PC-9 (cell line): ENCODE results near the gene PRRT2. TPM values are rescaled to one million over a fixed set of nuclear protein-coding genes. Genes with fewer than 3 reads are reported as not detected.

Experiments
- BruUV-seq: library from RNA; stranded (reverse); fragments of 400-500 nt; replicated peaks from 2 replicates; lab custom pipeline; 2021; lab: Mats Ljungman, UMichigan
- CTCF ChIA-PET: fragments of 300-600 bp; sonication (Branson Sonifier 250); formaldehyde crosslinking; loops from one replicate; lab custom pipeline; 2022; ENCODE audit warnings: antibody characterized with exemption; lab: Charles Lee
- POLR2A ChIA-PET: fragments of 300-600 bp; sonication (Branson Sonifier 250); formaldehyde crosslinking; loops from one replicate; lab custom pipeline; 2022; ENCODE audit warnings: antibody characterized with exemption; ENCODE audit not compliant: unreplicated experiment; lab: Charles Lee
- DNase-seq, 2 experiments: peaks; one replicate each; pipeline versions ENCODE4 v3.0.0 to v3.0.0-alpha.2; 2015 to 2022; ENCODE audit warnings: mixed read lengths in 1 of 2
- H2AFZ ChIP-seq: fragments of 200-600 bp; sonication (generic); 2 replicates; pipeline ENCODE4 v1.8.1; 2017; ENCODE audit warnings: antibody characterized with exemption
- H3F3A ChIP-seq: fragments of 200-600 bp; sonication (generic); 2 replicates; pipeline ENCODE4 v1.8.1; 2017; ENCODE audit warnings: antibody characterized with exemption, mild to moderate bottlenecking, low read depth; ENCODE audit not compliant: insufficient read depth
- H3K27ac ChIP-seq: fragments of 200-600 bp; sonication (generic); 2 replicates; pipeline ENCODE4 v1.6.1; 2016; ENCODE audit warnings: mixed run types
- H3K27me3 ChIP-seq: fragments of 200-600 bp; sonication (generic); 2 replicates; pipeline ENCODE4 v1.6.1; 2016; ENCODE audit warnings: low read depth, mixed run types; ENCODE audit not compliant: insufficient read depth
- H3K36me3 ChIP-seq: fragments of 200-600 bp; sonication (generic); 2 replicates; pipeline ENCODE4 v1.6.1; 2016; ENCODE audit warnings: low read depth, mixed run types
- H3K4me1 ChIP-seq: fragments of 200-600 bp; sonication (generic); replicated peaks from 2 replicates; pipeline ENCODE4 v1.6.1; 2016; ENCODE audit warnings: mixed run types; ENCODE audit not compliant: insufficient read depth
- H3K4me2 ChIP-seq: fragments of 200-600 bp; sonication (generic); 2 replicates; pipeline ENCODE4 v1.6.1; 2017; ENCODE audit warnings: mixed run types
- H3K4me3 ChIP-seq: fragments of 200-600 bp; sonication (generic); 2 replicates; pipeline ENCODE4 v1.6.1; 2016; ENCODE audit warnings: mixed run types
- H3K79me2 ChIP-seq: fragments of 200-600 bp; sonication (generic); 2 replicates; pipeline ENCODE4 v1.6.1; 2017; ENCODE audit warnings: low read depth, mixed run types
- H3K9me2 ChIP-seq: fragments of 200-600 bp; sonication (generic); 2 replicates; pipeline ENCODE4 v1.8.1; 2017; ENCODE audit warnings: mild to moderate bottlenecking; ENCODE audit not compliant: insufficient read depth
- H3K9me3 ChIP-seq: fragments of 200-600 bp; sonication (generic); 2 replicates; pipeline ENCODE4 v1.8.1; 2016; ENCODE audit warnings: low read depth; ENCODE audit not compliant: insufficient read depth
- H4K20me1 ChIP-seq: fragments of 200-600 bp; sonication (generic); 2 replicates; pipeline ENCODE4 v1.8.1; 2017; ENCODE audit not compliant: insufficient read depth
- EZH2 ChIP-seq: fragments of 200-600 bp; sonication (generic); IDR thresholded peaks from 2 replicates; pipeline ENCODE4 v1.8.0; 2017; ENCODE audit warnings: antibody characterized with exemption, low read depth
- intact Hi-C: fragments of 100-400 bp; cut with micrococcal nuclease; formaldehyde crosslinking; loops from one replicate; pipeline ENCODE4 v1.10.0; 2022; ENCODE audit not compliant: unreplicated experiment
- total RNA-seq: library from RNA; stranded (reverse); gene quantifications from 2 replicates; pipeline ENCODE4 v1.2.3, GENCODE V29; 2021
- TF ChIP-seq, protein P1 (sequence below): fragments of 200-600 bp; sonication (generic); conservative IDR thresholded peaks from 2 replicates; pipeline ENCODE4 v1.6.1; 2017; ENCODE audit warnings: mixed run types, antibody characterized with exemption, mild to moderate bottlenecking, moderate library complexity

PRRT2 gene
- total RNA-seq, 1 experiment from 2014 or later = 4.9 TPM

GRCh38 chr16:29837841-29838240 lies 25.8 kb downstream of the PRRT2 start:
- ChIA-PET CTCF (interaction anchor here (1.3 kb wide), 1 partner anchor 11 kb away, joined by 3 read pairs; no protein-coding TSS in a partner anchor), POLR2A (interaction anchor here (0.6 kb wide), 1 partner anchor 49 kb away, joined by 12 read pairs; no protein-coding TSS in a partner anchor)
- H4K20me1 ChIP-seq = no peaks in the 10 kb centered on the region
- no TSS peak for BruUV-seq
- TF ChIP-seq EZH2 = no peak
- TF ChIP-seq, protein P1, sequence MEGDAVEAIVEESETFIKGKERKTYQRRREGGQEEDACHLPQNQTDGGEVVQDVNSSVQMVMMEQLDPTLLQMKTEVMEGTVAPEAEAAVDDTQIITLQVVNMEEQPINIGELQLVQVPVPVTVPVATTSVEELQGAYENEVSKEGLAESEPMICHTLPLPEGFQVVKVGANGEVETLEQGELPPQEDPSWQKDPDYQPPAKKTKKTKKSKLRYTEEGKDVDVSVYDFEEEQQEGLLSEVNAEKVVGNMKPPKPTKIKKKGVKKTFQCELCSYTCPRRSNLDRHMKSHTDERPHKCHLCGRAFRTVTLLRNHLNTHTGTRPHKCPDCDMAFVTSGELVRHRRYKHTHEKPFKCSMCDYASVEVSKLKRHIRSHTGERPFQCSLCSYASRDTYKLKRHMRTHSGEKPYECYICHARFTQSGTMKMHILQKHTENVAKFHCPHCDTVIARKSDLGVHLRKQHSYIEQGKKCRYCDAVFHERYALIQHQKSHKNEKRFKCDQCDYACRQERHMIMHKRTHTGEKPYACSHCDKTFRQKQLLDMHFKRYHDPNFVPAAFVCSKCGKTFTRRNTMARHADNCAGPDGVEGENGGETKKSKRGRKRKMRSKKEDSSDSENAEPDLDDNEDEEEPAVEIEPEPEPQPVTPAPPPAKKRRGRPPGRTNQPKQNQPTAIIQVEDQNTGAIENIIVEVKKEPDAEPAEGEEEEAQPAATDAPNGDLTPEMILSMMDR = no peak
- H3K27me3 ChIP-seq = no peaks in the 10 kb centered on the region
- peaks cover 4% of the 10 kb centered on the region; the same call in 1 of the 2 replicates for H3K36me3 ChIP-seq
- H2AFZ ChIP-seq = no peak overlapping the region
- no peaks in the 10 kb centered on the region for H3K79me2 ChIP-seq
- DNase-seq = no peak
- no peaks in the 10 kb centered on the region for H3K9me3 ChIP-seq
- peaks cover 4% of the 10 kb centered on the region; the same call in 1 of the 2 replicates for H3F3A ChIP-seq
- H3K4me2 ChIP-seq = no peak overlapping the region
- no peak overlapping the region for H3K4me3 ChIP-seq
- H3K9me2 ChIP-seq = no peaks in the 10 kb centered on the region
- intact Hi-C loops = no loop called here
- H3K27ac ChIP-seq = no peak overlapping the region
- no peaks in the 10 kb centered on the region for H3K4me1 ChIP-seq

- H3K4me2 ChIP-seq = no peak overlapping the region
- H3K4me3 ChIP-seq = no peak overlapping the region
- POLR2A ChIA-PET = no interaction called here
- H3K9me2 ChIP-seq = no peaks in the 10 kb centered on the region
- BruUV-seq = no TSS peak
- no peaks in the 10 kb centered on the region for H3K9me3 ChIP-seq
- peaks cover 4% of the 10 kb centered on the region; the same call in 1 of the 2 replicates for H3K36me3 ChIP-seq
- no peaks in the 10 kb centered on the region; the same call in 1 of the 2 replicates for H3F3A ChIP-seq
- no peaks in the 10 kb centered on the region for H3K4me1 ChIP-seq
- H4K20me1 ChIP-seq = no peaks in the 10 kb centered on the region
- no peaks in the 10 kb centered on the region for H3K27me3 ChIP-seq
- CTCF ChIA-PET = no interaction called here
- TF ChIP-seq EZH2 = no peak
- no peak for DNase-seq
- intact Hi-C loops = no loop called here
- no peaks in the 10 kb centered on the region for H3K79me2 ChIP-seq
- H2AFZ ChIP-seq = no peak overlapping the region
- no peak overlapping the region for H3K27ac ChIP-seq
Measured at GRCh38 chr16:29839822-29840221, 27.8 kb downstream of the PRRT2 start.

DNA sequence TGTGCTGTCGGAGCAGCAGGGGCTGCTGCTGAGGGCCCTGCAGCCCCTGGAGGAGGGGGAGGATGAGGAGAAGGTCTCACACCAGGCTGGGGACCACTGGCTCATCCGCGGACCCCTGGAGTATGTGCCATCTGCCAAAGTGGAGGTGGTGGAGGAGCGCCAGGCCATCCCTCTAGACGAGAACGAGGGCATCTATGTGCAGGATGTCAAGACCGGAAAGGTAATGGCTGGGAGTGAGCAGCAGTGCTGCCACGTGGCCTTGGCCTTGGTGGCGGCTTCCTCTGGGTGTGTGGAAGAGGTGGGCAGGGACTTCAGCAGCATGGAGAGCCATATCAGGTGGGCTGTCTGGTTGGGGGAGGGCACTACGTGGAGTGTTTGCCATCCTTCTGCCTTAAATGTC lies 28.2 kb downstream of the PRRT2 start:
- no TSS peak for BruUV-seq
- H3K4me2 ChIP-seq = no peak overlapping the region
- no peaks in the 10 kb centered on the region; the same call in 1 of the 2 replicates for H3F3A ChIP-seq
- TF ChIP-seq, protein P1 = no peak
- no peak for TF ChIP-seq EZH2
- H3K9me3 ChIP-seq = no peaks in the 10 kb centered on the region
- no peak overlapping the region for H3K27ac ChIP-seq
- no peak overlapping the region for H2AFZ ChIP-seq
- H3K79me2 ChIP-seq = no peaks in the 10 kb centered on the region
- ChIA-PET POLR2A (no interaction called here), CTCF (no interaction called here)
- no peaks in the 10 kb centered on the region for H3K27me3 ChIP-seq
- no peaks in the 10 kb centered on the region for H3K4me1 ChIP-seq
- intact Hi-C loops = no loop called here
- H3K36me3 ChIP-seq = 0 out of 2 replicates have a peak, but pooled peaks cover under 1% of the 10 kb centered on the region
- no peak for DNase-seq
- no peaks in the 10 kb centered on the region for H4K20me1 ChIP-seq
- no peak overlapping the region for H3K4me3 ChIP-seq
- no peaks in the 10 kb centered on the region for H3K9me2 ChIP-seq

GRCh38 chr16:29841631-29842030 lies 29.6 kb downstream of the PRRT2 start:
- no peak for TF ChIP-seq EZH2
- TF ChIP-seq, protein P1 = no peak
- Histone ChIP-seq H3K9me3 (no peaks in the 10 kb centered on the region), H3F3A (no peaks in the 10 kb centered on the region), H4K20me1 (no peaks in the 10 kb centered on the region), H3K9me2 (no peaks in the 10 kb centered on the region), H3K79me2 (no peaks in the 10 kb centered on the region), H2AFZ (no peak overlapping the region), H3K4me3 (no peak overlapping the region), H3K36me3 (no peaks in the 10 kb centered on the region), H3K27ac (no peak overlapping the region), H3K4me2 (no peak overlapping the region), H3K4me1 (no peaks in the 10 kb centered on the region), H3K27me3 (no peaks in the 10 kb centered on the region)
- ChIA-PET CTCF (no interaction called here), POLR2A (interaction anchor here (0.6 kb wide), 1 partner anchor 26 kb away, joined by 4 read pairs; the partner anchor contains the start of gene PAGR1)
- DNase-seq = no peak
- intact Hi-C loops = no loop called here
- BruUV-seq = no TSS peak
